ENCODE results near the gene CD74.

Gene CD74

GRCh38 chr5:150396267-150396666 lies 16.4 kb downstream of the CD74 start:
- DNase-seq, result no peak

GRCh38 chr5:150395688-150395975 lies 17.1 kb downstream of the CD74 start:
- no peak for DNase-seq

GRCh38 chr5:150394912-150395687 lies 17.6 kb downstream of the CD74 start:
- no peak for DNase-seq

GRCh38 chr5:150394131-150394530 lies 18.6 kb downstream of the CD74 start:
- no peak for DNase-seq

GRCh38 chr5:150393096-150393645 lies 19.5 kb downstream of the CD74 start:
- DNase-seq, result no peak

- no peak for DNase-seq
Measured at GRCh38 chr5:150392680-150393079, 20.0 kb downstream of the CD74 start.

- DNase-seq, result no peak
Measured at GRCh38 chr5:150391986-150392385, 20.7 kb downstream of the CD74 start.

- DNase-seq, result no peak
Measured at GRCh38 chr5:150391064-150391834, 21.5 kb downstream of the CD74 start.

GRCh38 chr5:150389531-150390266 lies 23.0 kb downstream of the CD74 start:
- no peak for DNase-seq

GRCh38 chr5:150386024-150386855 lies 26.5 kb downstream of the CD74 start:
- no peak for DNase-seq

GRCh38 chr5:150384701-150385100 lies 28.0 kb downstream of the CD74 start:
- no peak for DNase-seq

- no peak for DNase-seq
Measured at GRCh38 chr5:150377964-150378694, 34.6 kb downstream of the CD74 start.

GRCh38 chr5:150376799-150377771 lies 35.6 kb downstream of the CD74 start:
- no peak for DNase-seq

- DNase-seq, result no peak
Measured at GRCh38 chr5:150374651-150375050, 38.1 kb downstream of the CD74 start.

GRCh38 chr5:150372639-150373038 lies 40.1 kb downstream of the CD74 start:
- DNase-seq, result no peak

- DNase-seq, result no peak
Measured at GRCh38 chr5:150368526-150368925, 44.2 kb downstream of the CD74 start.

- no peak for DNase-seq
Measured at GRCh38 chr5:150364004-150364403, 48.7 kb downstream of the CD74 start.

GRCh38 chr5:150363185-150363584 lies 49.5 kb downstream of the CD74 start:
- no peak for DNase-seq

GRCh38 chr5:150361301-150361700 lies 51.4 kb downstream of the CD74 start:
- DNase-seq, result no peak

GRCh38 chr5:150358261-150359095 lies 54.2 kb downstream of the CD74 start:
- DNase-seq, result no peak

All from activated CD4-positive, alpha-beta T cell treated with anti-CD3 and anti-CD28 coated beads, Interleukin-2, amount 50 U/mL, for 4 hours (primary cell).